GM12878 (cell line): ENCODE measurements around the gene OPN1LW. TPM values are rescaled to one million over a fixed set of nuclear protein-coding genes. Genes with fewer than 3 reads are reported as not detected.

Source experiments
- ATAC-seq: fragments of 200-7000 bp; cut with Tn5 transposase; 3 replicates; pipeline ENCODE4 v1.9.1; 2020; ENCODE audit warnings: mild to moderate bottlenecking, moderate library complexity
- BruUV-seq: library from RNA; stranded (reverse); fragments of 400-500 nt; replicated peaks from 2 replicates; lab custom pipeline; 2021; lab: Mats Ljungman, UMichigan
- CTCF ChIA-PET: fragments of 300-600 bp; sonication (Branson Sonifier 250); formaldehyde crosslinking; extraction: SDS; loops from one replicate; lab custom pipeline; 2021; ENCODE audit warnings: inconsistent platforms; lab: Yijun Ruan, JAX
- POLR2A ChIA-PET: fragments of 350-600 bp; formaldehyde crosslinking; extraction: SDS; loops from one replicate; lab custom pipeline; 2021; ENCODE audit warnings: inconsistent platforms; lab: Charles Lee
- RAD21 ChIA-PET: fragments of 300-600 bp; sonication (Branson Sonifier 250); formaldehyde crosslinking; loops from one replicate; lab custom pipeline; 2023; ENCODE audit warnings: antibody characterized with exemption; ENCODE audit not compliant: unreplicated experiment; lab: Charles Lee
- SMC1A ChIA-PET: fragments of 300-600 bp; sonication (Branson Sonifier 250); formaldehyde crosslinking; loops from one replicate; lab custom pipeline; 2023; ENCODE audit not compliant: unreplicated experiment, uncharacterized antibody; lab: Charles Lee
- DNase-seq: peaks from one replicate; pipeline ENCODE4 v3.0.0-alpha.2; 2011; ENCODE audit warnings: low read depth, low spot score
- FAIRE-seq: peaks from 3 replicates; lab custom pipeline; 2011; peaks lifted over from hg19 to GRCh38; lab: Jason Lieb, UNC
- H2AFZ ChIP-seq: 2 replicates; pipeline ENCODE4 v1.6.0; 2011; ENCODE audit warnings: low read depth, low read length, control low read depth; ENCODE audit not compliant: control insufficient read depth
- H3K27ac ChIP-seq: 2 replicates; pipeline ENCODE4 v1.5.1; 2011; ENCODE audit warnings: control low read depth; ENCODE audit not compliant: control insufficient read depth, insufficient read depth
- H3K27me3 ChIP-seq, 2 experiments: replicated peaks in 1 of 2; 2 replicates each; pipeline versions ENCODE4 v1.6.0 to v1.6.1; 2011; ENCODE audit warnings: low read length in 1 of 2; ENCODE audit not compliant: control insufficient read depth in 2 of 2, insufficient read depth in 2 of 2
- H3K36me3 ChIP-seq, 2 experiments: 2 replicates each; pipeline ENCODE4 v1.5.1; 2011; ENCODE audit warnings: low read length in 1 of 2; ENCODE audit not compliant: control insufficient read depth in 2 of 2, insufficient read depth in 2 of 2
- H3K4me1 ChIP-seq: 2 replicates; pipeline ENCODE4 v1.6.1; 2011; ENCODE audit warnings: mild to moderate bottlenecking, low read length, moderate library complexity, mixed read lengths; ENCODE audit not compliant: control insufficient read depth, insufficient read depth
- H3K4me2 ChIP-seq: 2 replicates; pipeline ENCODE4 v1.6.0; 2011; ENCODE audit warnings: control low read depth; ENCODE audit not compliant: control insufficient read depth, insufficient read depth
- H3K4me3 ChIP-seq: fragments of 200-600 bp; sonication (generic); 2 replicates; pipeline ENCODE4 v1.5.1; 2016
- H3K79me2 ChIP-seq: 2 replicates; pipeline ENCODE4 v1.6.0; 2011; ENCODE audit warnings: low read length; ENCODE audit not compliant: control insufficient read depth, insufficient read depth
- H3K9ac ChIP-seq: 2 replicates; pipeline ENCODE4 v1.8.0; 2011; ENCODE audit warnings: low read length, control low read depth, mixed read lengths; ENCODE audit not compliant: control insufficient read depth, insufficient read depth
- H3K9me3 ChIP-seq: replicated peaks from 3 replicates; pipeline ENCODE4 v1.5.1; 2011; ENCODE audit warnings: mild to moderate bottlenecking, low read length; ENCODE audit not compliant: control insufficient read depth, insufficient read depth
- H4K20me1 ChIP-seq: 2 replicates; pipeline ENCODE4 v1.6.0; 2011; ENCODE audit not compliant: control insufficient read depth, insufficient read depth
- E4F1 ChIP-seq: fragments of 450-650 bp; IDR thresholded peaks from 2 replicates; pipeline ENCODE4 v1.6.1; 2018; ENCODE audit warnings: borderline replicate concordance, mild to moderate bottlenecking; ENCODE audit not compliant: partially characterized antibody
- MEF2A ChIP-seq: IDR thresholded peaks from 2 replicates; pipeline ENCODE4 v1.6.1; 2011; ENCODE audit warnings: low read depth, mild to moderate bottlenecking, low read length, moderate library complexity; ENCODE audit not compliant: insufficient read depth
- NBN ChIP-seq: fragments of 450-650 bp; IDR thresholded peaks from 2 replicates; pipeline ENCODE4 v1.6.1; 2016
- ZNF217 ChIP-seq: fragments of 450-650 bp; IDR thresholded peaks from 2 replicates; pipeline ENCODE4 v1.6.1; 2017; ENCODE audit warnings: antibody characterized with exemption, mild to moderate bottlenecking
- ZNF384 ChIP-seq: IDR thresholded peaks from 2 replicates; pipeline ENCODE4 v1.6.1; 2012; ENCODE audit warnings: low read depth, mild to moderate bottlenecking, low read length, improper control_type of control experiment, borderline replicate concordance
- ZSCAN29 ChIP-seq: fragments of 450-650 bp; IDR thresholded peaks from 2 replicates; pipeline ENCODE4 v1.6.1; 2017; ENCODE audit warnings: mild to moderate bottlenecking, moderate library complexity
- WGBS: methylation state at CpG from one replicate; pipeline ENCODE4 v1.1.6; 2016; ENCODE audit warnings: low lambda C conversion rate; ENCODE audit not compliant: insufficient replicate concordance, insufficient coverage; ENCODE audit errors: missing lambda C conversion rate; 5-methylcytosine and 5-hydroxymethylcytosine counted together
- in situ Hi-C: fragments of 300-500 bp; cut with MboI; formaldehyde crosslinking; loops from 9 replicates; pipeline ENCODE4 v1.14.3; 2018; ENCODE audit warnings: mixed read lengths
- intact Hi-C: fragments of 100-400 bp; cut with micrococcal nuclease; formaldehyde crosslinking; loops from one replicate; pipeline ENCODE4 v1.14.2; 2022; ENCODE audit not compliant: unreplicated experiment
- polyA plus RNA-seq, 11 experiments: library from polyadenylated mRNA; depleted of rRNA in 4 of 11; unstranded in 6 of 11; stranded (reverse) in 5 of 11; fragments of >200 nt; fragmentation: Nextera tagmentation in 4 of 11; fragmentation: Illumina TruSeq in 1 of 11; extraction: Ambion mirVana in 4 of 11; extraction: Trizol in 1 of 11; gene quantifications; 1 replicate in 1 of 11; 2 replicates in 10 of 11; pipeline versions ENCODE4 v1.2.1 to v1.2.3, GENCODE V29; 2011 to 2016; ENCODE audit warnings: inconsistent platforms in 2 of 11, missing spikeins in 2 of 11, low read depth in 1 of 11
- total RNA-seq, 4 experiments: library from RNA; depleted of rRNA in 3 of 4; stranded (reverse); fragments of >200 nt in 3 of 4; fragmentation: Illumina TruSeq in 1 of 4; extraction: Trizol in 1 of 4; gene quantifications; 2 replicates each; pipeline versions ENCODE4 v1.2.1 to v1.2.3, GENCODE V29; 2013 to 2021

OPN1LW gene
- total and polyA plus RNA-seq, 10 of the 15 experiments (the other 5 are each of a cell fraction or from before 2014, with no cell fraction given) = not detected

- no peak overlapping the region for H2AFZ ChIP-seq
- CTCF ChIA-PET = interaction anchor here (1.5 kb wide), 1 partner anchor 188 kb away, joined by 4 read pairs; no protein-coding TSS in a partner anchor
- no TSS peak for BruUV-seq
Measured at GRCh38 chrX:154121207-154121606, 22.8 kb upstream of the OPN1LW start.

More at GRCh38 chrX:154121207-154121606, 22.8 kb upstream of the OPN1LW start:
- no peaks in the 10 kb centered on the region for H3K27me3 ChIP-seq
- SMC1A ChIA-PET = no interaction called here
- DNase-seq (no peak), ATAC-seq (no peak), FAIRE-seq (no peak)
- no peak overlapping the region for H3K4me3 ChIP-seq
- intact Hi-C loops = no loop called here
- no peaks in the 10 kb centered on the region for H3K36me3 ChIP-seq
- no peak overlapping the region for H3K9ac ChIP-seq
- POLR2A ChIA-PET = no interaction called here
- TF ChIP-seq ZNF384 (no peak), ZNF217 (no peak), ZSCAN29 (no peak), NBN (no peak), E4F1 (no peak), MEF2A (no peak)
- in situ Hi-C loops = no loop called here
- H3K4me1 ChIP-seq = no peaks in the 10 kb centered on the region
- no peak overlapping the region for H3K4me2 ChIP-seq
- RAD21 ChIA-PET = no interaction called here
- no peaks in the 10 kb centered on the region; the same call in 2 of the 3 replicates for H3K9me3 ChIP-seq
- no peaks in the 10 kb centered on the region for H3K79me2 ChIP-seq
- 79% methylated on average over 4 of the region's 4 CpGs for WGBS
- no peaks in the 10 kb centered on the region for H4K20me1 ChIP-seq
- no peak overlapping the region for H3K27ac ChIP-seq
